ENCODE data around the gene OR4F15. TPM values are rescaled to one million over a fixed set of nuclear protein-coding genes. Genes with fewer than 3 reads are reported as not detected.

Gene OR4F15
- total and polyA plus RNA-seq, 2 of the 8 experiments (the other 6 are each of a cell fraction or from before 2014, with no cell fraction given), result not detected

Small RNAs within 50 kb of the gene (small RNA-seq; reads per million reads assigned to genes)
- not detected for gene RN7SL209P (ENCODE audit: insufficient read depth)

Other genes with a start within 250 kb of the OR4F15 start
- gene TM2D3, start 159.8 kb upstream of the OR4F15 start, total RNA-seq (2021; fragmentation: NEBNext Ultra II Directional; extraction: Animal tissue kit (Norgen Biotek cat#: 25700)), result 24.2 and 28.0 TPM in 2 replicates
- 21.8 and 26.4 TPM in 2 replicates for gene TM2D3, start 159.8 kb upstream of the OR4F15 start, polyA plus RNA-seq (2011; rRNA removed)
- 11.9 and 13.9 TPM in 2 replicates for gene TARS3, start 87.7 kb upstream of the OR4F15 start, total RNA-seq (2021; fragmentation: NEBNext Ultra II Directional; extraction: Animal tissue kit (Norgen Biotek cat#: 25700))
- 2.1 and 2.4 TPM in 2 replicates for gene TARS3, start 87.7 kb upstream of the OR4F15 start, polyA plus RNA-seq (2011; rRNA removed)
- not detected in 2 replicates for gene OR4F6, start 8.7 kb upstream of the OR4F15 start, total RNA-seq (2021; fragmentation: NEBNext Ultra II Directional; extraction: Animal tissue kit (Norgen Biotek cat#: 25700))
- gene OR4F6, start 8.7 kb upstream of the OR4F15 start, polyA plus RNA-seq (2011; rRNA removed), result not detected in 2 replicates